Pulmonary artery endothelial cell (primary cell): ENCODE measurements around the gene EPHA3. TPM values are rescaled to one million over a fixed set of nuclear protein-coding genes. Genes with fewer than 3 reads are reported as not detected.
"Not testable (repeated sequence)": the region's sequence is repeated elsewhere in the genome, so short reads cannot be mapped to it uniquely, and the experiment has no call there.

Experiments
- DNase-seq: peaks from one replicate; pipeline ENCODE4 v3.0.0-alpha.2; 2011; ENCODE audit warnings: low read depth, low spot score
- total RNA-seq: library from RNA; depleted of rRNA; stranded (reverse); fragments of >200 nt; gene quantifications from 2 replicates; pipeline ENCODE4 v1.2.3, GENCODE V29; 2014

The EPHA3 gene
- total RNA-seq, 1 donor from 2014 or later: not detected

GRCh38 chr3:89280822-89281365 is 173.5 kb downstream of the EPHA3 start:
- DNase-seq: no peak

DNA sequence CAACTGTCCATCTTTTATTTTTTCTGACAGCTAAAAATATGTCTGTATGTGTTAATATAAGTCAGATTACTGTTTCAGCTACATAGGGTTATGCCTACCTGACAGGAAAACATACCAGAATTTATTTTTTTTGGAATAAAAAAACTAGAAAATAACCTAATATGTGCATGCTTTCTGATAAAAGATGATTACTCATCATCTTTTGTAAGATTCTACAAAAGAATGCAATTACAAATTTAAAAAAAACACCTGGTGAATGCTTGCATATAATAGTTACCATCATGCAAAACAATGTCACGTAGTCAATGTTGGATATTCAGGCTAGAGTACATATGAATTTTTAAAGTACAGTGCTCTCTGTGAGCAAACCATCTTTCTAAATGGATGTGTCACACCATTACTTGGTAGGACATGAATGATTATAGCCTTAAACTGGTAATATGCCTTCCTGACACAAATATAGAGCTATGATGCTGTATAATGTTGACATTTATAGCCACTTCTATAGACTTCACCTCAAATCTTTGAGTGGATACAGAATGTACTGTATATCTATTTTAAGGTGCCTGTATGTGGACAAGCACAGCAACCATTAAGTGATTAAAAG is 180.6 kb downstream of the EPHA3 start:
- no peak for DNase-seq

- DNase-seq: no peak
These were observed 182.3 kb downstream of the EPHA3 start for GRCh38 chr3:89289574-89290190.

- DNase-seq: no peak
These were observed 189.8 kb downstream of the EPHA3 start for GRCh38 chr3:89297199-89297598.

DNA sequence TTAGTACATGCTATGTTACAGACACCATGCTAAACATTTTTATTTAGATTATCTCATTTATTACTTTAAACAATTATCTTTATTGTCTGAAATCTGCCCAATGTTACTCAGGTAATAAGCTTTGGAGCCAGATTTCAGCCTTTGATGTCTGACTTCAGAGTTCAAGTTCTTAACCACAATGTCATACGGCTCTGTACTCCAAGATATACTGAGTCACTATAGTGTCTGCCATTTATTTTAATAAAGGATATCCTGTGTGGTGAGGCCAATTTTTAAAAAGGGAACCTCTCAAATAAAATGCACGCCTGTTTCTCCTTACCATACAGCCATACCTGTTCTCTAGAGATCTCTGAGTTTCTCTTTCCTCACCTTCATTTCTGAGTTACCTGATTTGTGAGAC is 193.1 kb downstream of the EPHA3 start:
- DNase-seq: no peak

GRCh38 chr3:89300981-89301380 is 193.6 kb downstream of the EPHA3 start:
- no peak for DNase-seq

GRCh38 chr3:89303701-89304100 is 196.3 kb downstream of the EPHA3 start:
- DNase-seq: no peak

GRCh38 chr3:89306540-89306939 is 199.1 kb downstream of the EPHA3 start:
- DNase-seq: no peak

DNA sequence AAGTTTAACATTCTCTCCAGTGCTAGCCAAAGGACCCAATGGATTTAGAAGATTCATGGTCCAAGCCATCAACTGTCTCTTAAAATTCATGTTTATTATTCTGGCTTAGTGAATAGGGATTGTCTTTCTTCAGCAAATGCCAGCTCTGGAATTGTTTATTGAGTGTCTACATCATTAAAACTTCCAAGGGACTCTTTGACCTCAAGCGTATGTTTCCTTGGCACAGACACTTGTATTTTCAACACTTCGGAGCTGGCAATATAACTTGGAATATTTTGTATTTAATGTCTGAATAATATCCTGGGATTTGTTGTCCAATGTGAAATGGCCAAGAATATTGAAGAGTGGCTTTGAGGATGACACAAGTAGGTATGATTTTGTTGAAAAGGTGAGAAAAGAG is 204.2 kb downstream of the EPHA3 start:
- DNase-seq: no peak

- no peak for DNase-seq
These were observed 204.7 kb downstream of the EPHA3 start for GRCh38 chr3:89312141-89312540.

GRCh38 chr3:89314454-89315098 is 207.2 kb downstream of the EPHA3 start:
- DNase-seq: no peak

DNA sequence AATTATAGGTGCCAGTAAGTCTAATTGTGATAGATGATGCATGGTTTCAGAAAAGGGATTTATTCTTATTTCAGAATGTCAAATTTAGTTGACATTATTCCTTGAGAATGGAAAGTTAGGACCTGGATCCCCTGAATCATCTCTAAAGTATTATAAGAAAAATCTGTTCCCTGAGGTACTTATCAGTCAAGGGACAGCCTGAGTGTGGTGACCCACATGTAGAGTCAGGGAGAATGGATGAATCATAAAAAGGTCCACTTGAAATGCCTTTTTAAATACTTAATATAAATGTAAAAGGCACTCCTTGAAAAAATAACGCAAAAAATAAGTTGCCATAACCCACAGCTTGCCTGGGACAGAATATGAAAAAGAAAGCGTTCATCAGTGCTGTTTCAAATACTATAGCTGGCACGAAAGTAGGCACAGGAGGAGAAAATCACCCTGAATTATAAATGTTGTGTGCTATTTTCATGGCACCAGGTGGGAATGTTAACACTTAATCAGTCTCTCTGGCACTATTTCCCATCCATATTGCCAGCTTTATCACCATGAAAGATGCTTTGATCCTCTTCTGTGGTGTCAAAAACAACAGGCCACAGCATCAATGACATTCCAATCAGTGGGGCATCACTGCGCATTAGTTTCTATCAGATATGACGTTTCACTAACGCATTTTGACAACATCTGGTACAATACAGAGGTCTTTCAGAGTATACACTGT is 208.5 kb downstream of the EPHA3 start:
- DNase-seq: no peak

GRCh38 chr3:89320186-89320585 is 212.8 kb downstream of the EPHA3 start:
- DNase-seq: no peak

GRCh38 chr3:89326997-89327396 is 219.6 kb downstream of the EPHA3 start:
- DNase-seq: no peak

DNA sequence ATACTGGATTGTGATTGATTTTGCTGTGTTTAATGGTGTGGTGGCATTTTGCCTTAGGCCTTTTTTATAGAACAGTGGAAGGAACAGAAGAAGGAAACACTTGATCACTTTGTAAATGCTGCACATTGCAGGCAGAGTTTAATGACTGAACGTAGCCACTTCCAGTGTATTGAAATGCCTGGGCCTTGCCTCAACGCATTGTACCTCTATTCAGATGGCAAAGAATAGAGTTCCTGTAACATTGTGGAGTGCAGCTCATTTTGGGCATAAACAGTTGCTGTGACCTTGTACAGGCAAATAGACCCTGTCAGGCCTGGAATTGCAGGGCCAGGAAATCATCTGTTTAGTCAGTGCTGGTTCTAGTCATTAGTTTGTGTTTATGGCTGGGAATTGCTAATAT is 225.0 kb downstream of the EPHA3 start:
- DNase-seq: no peak

DNA sequence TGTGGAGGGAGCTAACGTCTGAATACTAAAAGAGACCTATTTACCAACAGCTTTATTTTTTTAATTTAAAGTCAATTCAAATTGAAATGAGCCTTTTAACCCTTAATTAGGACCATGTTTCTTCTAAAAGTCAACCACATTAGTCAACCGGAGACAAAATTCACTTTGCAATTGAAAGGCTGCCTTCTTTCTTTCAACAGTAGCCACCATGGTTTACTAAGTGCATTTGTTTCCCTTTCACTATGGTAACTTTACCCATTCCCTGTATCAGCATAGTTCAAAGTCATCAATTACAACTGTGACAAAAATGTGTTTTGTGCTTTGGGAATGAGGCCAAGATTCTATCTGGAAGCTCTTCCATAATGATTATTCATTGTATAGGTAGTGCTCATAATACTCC is 225.4 kb downstream of the EPHA3 start:
- DNase-seq: no peak

- no peak for DNase-seq
These were observed 228.3 kb downstream of the EPHA3 start for GRCh38 chr3:89335693-89336092.

DNA sequence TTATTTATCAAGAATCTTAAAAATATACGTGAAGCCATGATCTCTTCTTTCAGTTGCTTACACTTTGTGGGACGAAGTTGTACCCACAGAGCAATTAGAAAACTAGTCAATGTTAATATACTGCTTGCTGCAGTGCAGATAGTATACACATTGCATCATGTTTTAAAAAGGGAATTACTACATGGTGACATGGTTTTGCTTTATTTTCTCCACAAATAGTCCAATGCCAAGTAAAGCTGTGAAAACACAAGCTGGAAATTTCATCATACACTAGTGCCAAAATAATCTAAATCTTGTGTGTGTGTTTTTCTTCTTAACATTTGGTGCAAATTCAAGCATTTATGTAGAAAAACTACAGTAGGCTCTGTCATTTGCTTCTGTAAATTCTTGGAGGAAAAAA is 233.0 kb downstream of the EPHA3 start:
- no peak for DNase-seq

DNA sequence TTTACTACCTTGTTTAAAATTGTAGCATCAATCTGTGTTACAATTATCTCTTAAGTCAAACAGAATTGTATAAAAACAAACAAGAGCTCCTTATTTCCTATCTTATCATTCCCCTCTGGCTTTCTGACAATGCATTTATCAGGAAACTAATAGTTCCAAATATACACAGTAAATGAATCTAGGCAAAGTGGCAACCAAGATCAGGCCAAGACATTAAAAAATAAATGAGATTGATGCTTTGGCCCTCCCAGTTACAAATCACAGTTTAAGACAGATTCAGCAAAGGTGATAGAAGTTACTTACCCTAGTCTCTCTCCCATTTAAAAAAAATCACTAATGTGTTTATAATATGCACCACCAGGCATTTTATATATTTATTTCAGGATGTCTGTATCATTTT is 236.7 kb downstream of the EPHA3 start:
- DNase-seq: no peak

- DNase-seq: not testable (repeated sequence)
These were observed 243.5 kb downstream of the EPHA3 start for GRCh38 chr3:89350935-89351334.

GRCh38 chr3:89353465-89353864 is 246.0 kb downstream of the EPHA3 start:
- no peak for DNase-seq

GRCh38 chr3:89358281-89358680 is 250.9 kb downstream of the EPHA3 start:
- DNase-seq: no peak
